GM23338 (cell line): ENCODE measurements around the gene CNTN3.

ENCODE experiments used
- CREB1 ChIP-seq: fragments of 250-450 bp; sonication (Bioruptor Pico); IDR thresholded peaks from 2 replicates; pipeline ENCODE4 v1.5.0; 2020; ENCODE audit warnings: low read depth, mild to moderate bottlenecking, moderate library complexity
- CTCF ChIP-seq, 2 experiments: fragments of 200-600 bp in 1 of 2; sonication (generic) in 1 of 2; conservative IDR thresholded peaks; 2 replicates each; pipeline versions ENCODE4 v1.5.1 to v1.6.1; 2016 to 2017; ENCODE audit warnings: antibody characterized with exemption in 2 of 2, low read depth in 2 of 2, mild to moderate bottlenecking in 2 of 2, moderate library complexity in 1 of 2
- ETS1 ChIP-seq: IDR thresholded peaks from 2 replicates; pipeline ENCODE4 v1.6.1; 2016; ENCODE audit warnings: antibody characterized with exemption
- EZH2 ChIP-seq: fragments of 200-600 bp; sonication (generic); IDR thresholded peaks from one replicate; pipeline ENCODE4 v1.8.0; 2017; ENCODE audit warnings: antibody characterized with exemption, mild to moderate bottlenecking, low read depth; ENCODE audit not compliant: unreplicated experiment
- EZH2phosphoT487 ChIP-seq: fragments of 200-600 bp; sonication (generic); IDR thresholded peaks from one replicate; pipeline ENCODE4 v1.8.1; 2018; ENCODE audit warnings: antibody characterized with exemption; ENCODE audit not compliant: unreplicated experiment
- JUNB ChIP-seq: IDR thresholded peaks from one replicate; pipeline ENCODE4 v1.6.1; 2016; ENCODE audit warnings: antibody characterized with exemption; ENCODE audit not compliant: unreplicated experiment
- NANOG ChIP-seq: IDR thresholded peaks from 2 replicates; pipeline ENCODE4 v1.6.1; 2016; ENCODE audit warnings: antibody characterized with exemption, borderline replicate concordance
- POLR2AphosphoS5 ChIP-seq: IDR thresholded peaks from 2 replicates; pipeline ENCODE4 v1.6.1; 2016; ENCODE audit warnings: antibody characterized with exemption, low read depth
- REST ChIP-seq: IDR thresholded peaks from one replicate; pipeline ENCODE4 v1.6.1; 2018; ENCODE audit warnings: antibody characterized with exemption; ENCODE audit not compliant: unreplicated experiment

- TF ChIP-seq CTCF (conservative IDR thresholded peaks at IDR 0.05; ENCODE audit: low read depth in 2 of 2) (no peak), EZH2 (no peak), POLR2AphosphoS5 (no peak), EZH2phosphoT487 (no peak), NANOG (no peak), REST (no peak), JUNB (no peak), ETS1 (no peak), CREB1 (CRISPR knock-in tag) (no peak)
These were observed 21.3 kb downstream of the CNTN3 start for GRCh38 chr3:74593152-74593551.
